ENCODE data around the gene POLR1A. TPM values are rescaled to one million over a fixed set of nuclear protein-coding genes. Genes with fewer than 3 reads are reported as not detected.
A peak's percentile ranks its signal among the peaks of the same experiment; 100 is the strongest.

Gene POLR1A
- total and polyA plus RNA-seq, 2 of the 13 experiments (the other 11 are each of a cell fraction or from before 2014, with no cell fraction given), result 7.2 to 39.9 TPM

GRCh38 chr2:86118130-86118529 is 12.4 kb upstream of the POLR1A start:
- BruUV-seq (replicated peaks), result no TSS peak
- no peak overlapping the region for H2AFZ ChIP-seq (ENCODE audit: low read length)
- DNase-seq (ENCODE audit: low spot score), result no peak
- H3K36me3 ChIP-seq (replicated peaks in 1 of 2; ENCODE audit: control insufficient read depth in 1 of 2, insufficient read depth in 2 of 2, low read length in 2 of 2), result peaks cover 72 to 97% of the 10 kb centered on the region in 2 experiments
- H3K4me2 ChIP-seq (ENCODE audit: low read depth, low read length), result no peak overlapping the region
- no peak overlapping the region for H3K9ac ChIP-seq (ENCODE audit: insufficient read depth, low read depth, low read length)
- in situ Hi-C loops (cut with HindIII; ENCODE audit: extremely low pct_ligation_motif_present, low pct_unique_long_range_greater_than_20kb), result no loop called here
- no peak for FAIRE-seq
- H4K20me1 ChIP-seq (ENCODE audit: insufficient read depth, low read length), result peaks cover 5% of the 10 kb centered on the region; the same call in 1 of the 2 replicates
- no peaks in the 10 kb centered on the region for H3K9me3 ChIP-seq (ENCODE audit: low read length)
- intact Hi-C loops (cut with micrococcal nuclease; ENCODE audit: unreplicated experiment), result no loop called here
- ChIA-PET CTCF (ENCODE audit: low intra/inter-chr PET ratio, low total read pairs) (no interaction called here), POLR2A (interaction anchor here (2.0 kb wide), 1 partner anchor 12 kb away, joined by 8 read pairs; the partner anchor contains the start of genes POLR1A and PTCD3)
- 96% methylated on average over 2 of the region's 2 CpGs for WGBS (ENCODE audit: low lambda C conversion rate)
- peaks cover 15% of the 10 kb centered on the region for H3K4me1 ChIP-seq (ENCODE audit: insufficient read depth, low read length)
- peak; percentile 62 for ATAC-seq
- no peak overlapping the region for H3K27ac ChIP-seq (ENCODE audit: extremely low read length, insufficient read depth, low read length)
- no peaks in the 10 kb centered on the region for H3K27me3 ChIP-seq (ENCODE audit: control insufficient read depth in 1 of 2, insufficient read depth in 2 of 2, low read length in 2 of 2)
- H3K4me3 ChIP-seq (replicated peaks in 1 of 3; ENCODE audit: insufficient read depth in 1 of 3, low read depth in 2 of 3, low read length in 3 of 3), result no peak overlapping the region
- H3K79me2 ChIP-seq (ENCODE audit: insufficient read depth, low read length), result peaks cover 18% of the 10 kb centered on the region
- TF ChIP-seq STAG1 (CRISPR knock-in tag; IDR thresholded peaks at IDR 0.05), result peak; percentile 27
- no peak for TF ChIP-seq ETS1 (CRISPR knock-in tag; IDR thresholded peaks at IDR 0.05)
- no peak for TF ChIP-seq TCF7 (IDR thresholded peaks at IDR 0.05; ENCODE audit: low read depth)
- TF ChIP-seq WIZ (CRISPR knock-in tag; IDR thresholded peaks at IDR 0.05), result no peak
- TF ChIP-seq CTCF (CRISPR knock-in tag; IDR thresholded peaks at IDR 0.05), result peak; percentile 13; the same call in 1 of the 2 replicates
- no peak for TF ChIP-seq ZNF879 (CRISPR knock-in tag; IDR thresholded peaks at IDR 0.05)
- no peak for TF ChIP-seq ZNF513 (CRISPR knock-in tag; conservative IDR thresholded peaks at IDR 0.05)
- TF ChIP-seq ZBED4 (CRISPR knock-in tag; IDR thresholded peaks at IDR 0.05; ENCODE audit: borderline replicate concordance), result no peak
